Neural cell (in vitro differentiated cells): ENCODE measurements around the gene PHF3. TPM values are rescaled to one million over a fixed set of nuclear protein-coding genes. Genes with fewer than 3 reads are reported as not detected.

Source experiments
- H2AFZ ChIP-seq: fragments of 200-600, 300-800 bp; sonication (generic), shearing (Covaris generic); 2 replicates; pipeline ENCODE4 v1.6.0; 2014; ENCODE audit warnings: low read depth, mild to moderate bottlenecking, antibody characterized with exemption, low read length, moderate library complexity
- H3F3A ChIP-seq: fragments of 200-600 bp; shearing (Covaris generic); 2 replicates; pipeline ENCODE4 v1.6.1; 2016; ENCODE audit warnings: mild to moderate bottlenecking, moderate library complexity, mixed read lengths, antibody characterized with exemption, low read length; ENCODE audit not compliant: insufficient read depth, poor library complexity, severe bottlenecking
- H3K27ac ChIP-seq: fragments of 200-600, 300-800 bp; sonication (generic), shearing (Covaris generic); 2 replicates; pipeline ENCODE4 v1.5.1; 2014; ENCODE audit warnings: mild to moderate bottlenecking, low read length, moderate library complexity
- H3K27me3 ChIP-seq: fragments of 300-800, 200-600 bp; sonication (generic), shearing (Covaris generic); 2 replicates; pipeline ENCODE4 v1.6.0; 2014; ENCODE audit warnings: mild to moderate bottlenecking, low read depth, low read length, moderate library complexity; ENCODE audit not compliant: insufficient read depth
- H3K36me3 ChIP-seq: fragments of 300-800, 200-600 bp; sonication (generic), shearing (Covaris generic); 2 replicates; pipeline ENCODE4 v1.5.1; 2014; ENCODE audit warnings: mild to moderate bottlenecking, antibody characterized with exemption, low read length, moderate library complexity; ENCODE audit not compliant: insufficient read depth
- H3K4me2 ChIP-seq: fragments of 300-800, 200-600 bp; sonication (generic), shearing (Covaris generic); 2 replicates; pipeline ENCODE4 v1.6.0; 2014; ENCODE audit warnings: mild to moderate bottlenecking, low read length
- H3K4me3 ChIP-seq: fragments of 300-800, 200-600 bp; sonication (generic), shearing (Covaris generic); 2 replicates; pipeline ENCODE4 v1.5.1; 2014; ENCODE audit warnings: mild to moderate bottlenecking, low read length, moderate library complexity
- H3K79me2 ChIP-seq: fragments of 200-600 bp; shearing (Covaris generic); replicated peaks from 2 replicates; pipeline ENCODE4 v1.6.0; 2014; ENCODE audit warnings: mild to moderate bottlenecking, low read length, moderate library complexity; ENCODE audit not compliant: insufficient read depth
- H3K9ac ChIP-seq: fragments of 300-800, 200-600 bp; sonication (generic), shearing (Covaris generic); 2 replicates; pipeline ENCODE4 v1.6.1; 2016; ENCODE audit warnings: mild to moderate bottlenecking, low read length, mixed read lengths
- H3K9me2 ChIP-seq: fragments of 200-600 bp; shearing (Covaris generic); 2 replicates; pipeline ENCODE4 v1.6.1; 2016; ENCODE audit warnings: mild to moderate bottlenecking, low read length, mixed read lengths; ENCODE audit not compliant: insufficient read depth
- H3K9me3 ChIP-seq: fragments of 200-600, 300-800 bp; sonication (generic), shearing (Covaris generic); 2 replicates; pipeline ENCODE4 v1.6.1; 2016; ENCODE audit warnings: mild to moderate bottlenecking, mixed run types, low read length, moderate library complexity, mixed read lengths
- H4K20me1 ChIP-seq: fragments of 200-600 bp; shearing (Covaris generic); 2 replicates; pipeline ENCODE4 v1.6.1; 2016; ENCODE audit warnings: mild to moderate bottlenecking, mixed run types; ENCODE audit not compliant: insufficient read depth
- EP300 ChIP-seq: fragments of 450-650 bp; conservative IDR thresholded peaks from 2 replicates; pipeline ENCODE4 v1.6.1; 2014; ENCODE audit warnings: antibody characterized with exemption, mild to moderate bottlenecking, moderate library complexity; ENCODE audit not compliant: poor library complexity, severe bottlenecking
- EZH2 ChIP-seq: fragments of 200-600, 300-800 bp; shearing (Covaris generic), sonication (generic); IDR thresholded peaks from 2 replicates; pipeline ENCODE4 v1.6.1; 2014; ENCODE audit warnings: antibody characterized with exemption, low read length, borderline replicate concordance, mild to moderate bottlenecking; ENCODE audit not compliant: insufficient read depth, poor library complexity, severe bottlenecking
- MXI1 ChIP-seq: fragments of 450-650 bp; conservative IDR thresholded peaks from 2 replicates; pipeline ENCODE4 v1.6.1; 2014; ENCODE audit warnings: antibody characterized with exemption, mild to moderate bottlenecking; ENCODE audit not compliant: poor library complexity, severe bottlenecking
- POLR2AphosphoS5 ChIP-seq: IDR thresholded peaks from 2 replicates; pipeline ENCODE4 v1.6.1; 2012
- RAD21 ChIP-seq: fragments of 450-650 bp; conservative IDR thresholded peaks from 2 replicates; pipeline ENCODE4 v1.6.1; 2014; ENCODE audit warnings: antibody characterized with exemption, mild to moderate bottlenecking, moderate library complexity
- SMC3 ChIP-seq: fragments of 450-650 bp; conservative IDR thresholded peaks from 2 replicates; pipeline ENCODE4 v1.6.1; 2014; ENCODE audit warnings: antibody characterized with exemption, mild to moderate bottlenecking, moderate library complexity; ENCODE audit not compliant: poor library complexity
- TAF1 ChIP-seq: IDR thresholded peaks from 2 replicates; pipeline ENCODE4 v1.6.1; 2012; ENCODE audit warnings: low read depth
- polyA plus RNA-seq: library from polyadenylated mRNA; depleted of rRNA; stranded (reverse); fragments of >200 nt; gene quantifications from 2 replicates; pipeline ENCODE4 v1.2.3, GENCODE V29; 2014
- TF ChIP-seq, protein P1 (sequence below): IDR thresholded peaks from 2 replicates; pipeline ENCODE4 v1.6.1; 2012; ENCODE audit warnings: borderline replicate concordance
- TF ChIP-seq, protein P2 (sequence below): fragments of 450-650 bp; IDR thresholded peaks from 2 replicates; pipeline ENCODE4 v1.5.1; 2014; ENCODE audit warnings: antibody characterized with exemption, mild to moderate bottlenecking, moderate library complexity; ENCODE audit not compliant: poor library complexity, severe bottlenecking

Gene PHF3
- polyA plus RNA-seq, 1 donor from 2014 or later: 21.1 TPM

DNA sequence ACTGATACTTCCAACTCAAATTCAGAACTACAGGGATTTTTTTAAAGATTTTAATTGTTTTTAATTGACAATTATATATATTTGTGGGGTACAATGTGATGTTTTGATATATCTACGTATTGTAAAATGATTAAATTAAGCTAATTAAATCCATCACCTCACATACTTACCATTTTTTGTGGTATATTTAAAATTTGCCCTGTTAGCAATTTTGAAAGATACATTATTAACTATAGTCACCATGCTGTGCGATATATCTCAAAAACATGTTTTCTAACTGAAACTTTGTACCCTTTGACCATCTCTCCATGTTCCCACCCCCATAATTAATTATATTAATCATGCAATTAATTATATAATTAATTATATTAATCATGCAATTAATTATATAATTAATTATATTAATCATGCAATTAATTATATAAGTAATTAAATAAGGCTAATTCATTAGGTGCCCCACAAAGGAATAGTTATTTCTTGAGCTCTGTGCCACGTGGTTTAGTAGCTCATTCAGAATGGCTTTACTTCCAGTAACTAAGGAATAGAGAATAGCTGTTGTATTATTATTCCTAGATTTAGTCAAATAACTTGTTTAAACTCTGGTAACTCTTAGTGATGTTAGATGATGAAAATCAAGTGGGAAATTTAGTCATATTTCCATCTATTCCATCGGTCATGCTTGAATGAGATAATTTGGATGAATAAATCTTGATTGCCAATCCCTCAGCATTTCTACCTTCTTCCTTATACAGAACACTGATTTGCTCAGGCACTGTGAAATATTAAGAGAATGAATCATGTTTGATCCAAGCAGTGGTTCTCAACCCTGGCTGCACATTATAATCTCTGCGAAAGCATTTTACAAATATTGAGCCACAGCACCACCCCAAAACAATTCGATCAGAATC lies 38.2 kb upstream of the PHF3 start:
- Histone ChIP-seq H3K4me2 (peak overlapping the region; percentile 46), H3K9me2 (no peaks in the 10 kb centered on the region), H4K20me1 (no peaks in the 10 kb centered on the region), H3K36me3 (no peaks in the 10 kb centered on the region), H3K9ac (peak overlapping the region; percentile 72), H3K79me2 (no peaks in the 10 kb centered on the region), H2AFZ (peak overlapping the region; percentile 77), H3K27ac (peak overlapping the region; percentile 80), H3K9me3 (no peaks in the 10 kb centered on the region), H3F3A (no peaks in the 10 kb centered on the region), H3K27me3 (no peaks in the 10 kb centered on the region), H3K4me3 (peak overlapping the region; percentile 64)
- TF ChIP-seq, protein P1, sequence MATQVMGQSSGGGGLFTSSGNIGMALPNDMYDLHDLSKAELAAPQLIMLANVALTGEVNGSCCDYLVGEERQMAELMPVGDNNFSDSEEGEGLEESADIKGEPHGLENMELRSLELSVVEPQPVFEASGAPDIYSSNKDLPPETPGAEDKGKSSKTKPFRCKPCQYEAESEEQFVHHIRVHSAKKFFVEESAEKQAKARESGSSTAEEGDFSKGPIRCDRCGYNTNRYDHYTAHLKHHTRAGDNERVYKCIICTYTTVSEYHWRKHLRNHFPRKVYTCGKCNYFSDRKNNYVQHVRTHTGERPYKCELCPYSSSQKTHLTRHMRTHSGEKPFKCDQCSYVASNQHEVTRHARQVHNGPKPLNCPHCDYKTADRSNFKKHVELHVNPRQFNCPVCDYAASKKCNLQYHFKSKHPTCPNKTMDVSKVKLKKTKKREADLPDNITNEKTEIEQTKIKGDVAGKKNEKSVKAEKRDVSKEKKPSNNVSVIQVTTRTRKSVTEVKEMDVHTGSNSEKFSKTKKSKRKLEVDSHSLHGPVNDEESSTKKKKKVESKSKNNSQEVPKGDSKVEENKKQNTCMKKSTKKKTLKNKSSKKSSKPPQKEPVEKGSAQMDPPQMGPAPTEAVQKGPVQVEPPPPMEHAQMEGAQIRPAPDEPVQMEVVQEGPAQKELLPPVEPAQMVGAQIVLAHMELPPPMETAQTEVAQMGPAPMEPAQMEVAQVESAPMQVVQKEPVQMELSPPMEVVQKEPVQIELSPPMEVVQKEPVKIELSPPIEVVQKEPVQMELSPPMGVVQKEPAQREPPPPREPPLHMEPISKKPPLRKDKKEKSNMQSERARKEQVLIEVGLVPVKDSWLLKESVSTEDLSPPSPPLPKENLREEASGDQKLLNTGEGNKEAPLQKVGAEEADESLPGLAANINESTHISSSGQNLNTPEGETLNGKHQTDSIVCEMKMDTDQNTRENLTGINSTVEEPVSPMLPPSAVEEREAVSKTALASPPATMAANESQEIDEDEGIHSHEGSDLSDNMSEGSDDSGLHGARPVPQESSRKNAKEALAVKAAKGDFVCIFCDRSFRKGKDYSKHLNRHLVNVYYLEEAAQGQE: no peak
- no peak for TF ChIP-seq EP300
- TF ChIP-seq EZH2: no peak
- no peak for TF ChIP-seq MXI1
- TF ChIP-seq POLR2AphosphoS5: no peak
- no peak for TF ChIP-seq SMC3
- TF ChIP-seq TAF1: no peak
- TF ChIP-seq RAD21: no peak
- TF ChIP-seq, protein P2, sequence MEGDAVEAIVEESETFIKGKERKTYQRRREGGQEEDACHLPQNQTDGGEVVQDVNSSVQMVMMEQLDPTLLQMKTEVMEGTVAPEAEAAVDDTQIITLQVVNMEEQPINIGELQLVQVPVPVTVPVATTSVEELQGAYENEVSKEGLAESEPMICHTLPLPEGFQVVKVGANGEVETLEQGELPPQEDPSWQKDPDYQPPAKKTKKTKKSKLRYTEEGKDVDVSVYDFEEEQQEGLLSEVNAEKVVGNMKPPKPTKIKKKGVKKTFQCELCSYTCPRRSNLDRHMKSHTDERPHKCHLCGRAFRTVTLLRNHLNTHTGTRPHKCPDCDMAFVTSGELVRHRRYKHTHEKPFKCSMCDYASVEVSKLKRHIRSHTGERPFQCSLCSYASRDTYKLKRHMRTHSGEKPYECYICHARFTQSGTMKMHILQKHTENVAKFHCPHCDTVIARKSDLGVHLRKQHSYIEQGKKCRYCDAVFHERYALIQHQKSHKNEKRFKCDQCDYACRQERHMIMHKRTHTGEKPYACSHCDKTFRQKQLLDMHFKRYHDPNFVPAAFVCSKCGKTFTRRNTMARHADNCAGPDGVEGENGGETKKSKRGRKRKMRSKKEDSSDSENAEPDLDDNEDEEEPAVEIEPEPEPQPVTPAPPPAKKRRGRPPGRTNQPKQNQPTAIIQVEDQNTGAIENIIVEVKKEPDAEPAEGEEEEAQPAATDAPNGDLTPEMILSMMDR: no peak

- Histone ChIP-seq H3K4me3 (peak overlapping the region; percentile 64), H4K20me1 (no peaks in the 10 kb centered on the region), H3K79me2 (no peaks in the 10 kb centered on the region), H3K9me3 (no peaks in the 10 kb centered on the region), H3K4me2 (peak overlapping the region; percentile 46), H3F3A (no peaks in the 10 kb centered on the region), H3K36me3 (no peaks in the 10 kb centered on the region), H3K27me3 (no peaks in the 10 kb centered on the region), H3K9ac (peak overlapping the region; percentile 72), H3K9me2 (no peaks in the 10 kb centered on the region), H2AFZ (peak overlapping the region; percentile 77), H3K27ac (peak overlapping the region; percentile 80)
- TF ChIP-seq, protein P2: peak; percentile 96
- TF ChIP-seq SMC3 (peak; percentile 86), RAD21 (peak; percentile 82), EZH2 (no peak), TAF1 (peak; percentile 44), POLR2AphosphoS5 (peak; percentile 54), MXI1 (peak; percentile 35), EP300 (no peak)
- TF ChIP-seq, protein P1: peak; percentile 27
These were observed 37.3 kb upstream of the PHF3 start for GRCh38 chr6:63598049-63599036.
